SK-N-SH (cell line): ENCODE data around the gene SPATA21. TPM values are rescaled to one million over a fixed set of nuclear protein-coding genes. Genes with fewer than 3 reads are reported as not detected.

Experiments used
- CTCF ChIA-PET: fragments of 300-600, 350-600 bp; formaldehyde crosslinking; extraction: SDS; loops from one replicate; lab custom pipeline; 2021; lab: Yijun Ruan, JAX
- POLR2A ChIA-PET: fragments of 350-600 bp; sonication (Branson Sonifier 250); formaldehyde crosslinking; extraction: SDS; loops from one replicate; lab custom pipeline; 2020; ENCODE audit warnings: antibody characterized with exemption, inconsistent platforms; lab: Yijun Ruan, JAX
- DNase-seq: peaks from one replicate; pipeline ENCODE4 v3.0.0; 2012
- H2AFZ ChIP-seq: fragments of 200-600 bp; sonication (generic); 2 replicates; pipeline ENCODE4 v1.8.1; 2016; ENCODE audit warnings: antibody characterized with exemption, mild to moderate bottlenecking, low read depth
- H3F3A ChIP-seq: fragments of 200-600 bp; sonication (generic); replicated peaks from 2 replicates; pipeline ENCODE3; 2016; ENCODE audit warnings: antibody characterized with exemption, mild to moderate bottlenecking; ENCODE audit not compliant: insufficient read depth
- H3K27ac ChIP-seq, 2 experiments: fragments of 200-500 bp in 1 of 2; fragments of 200-600 bp in 1 of 2; sonication (Bioruptor generic) in 1 of 2; sonication (generic), shearing (Covaris generic) in 1 of 2; 2 replicates each; pipeline versions ENCODE4 v1.5.1 to v1.6.1; 2014 to 2016; ENCODE audit warnings: low read depth in 2 of 2, inconsistent platforms in 1 of 2, low read length in 1 of 2, mild to moderate bottlenecking in 1 of 2, mixed read lengths in 1 of 2
- H3K27me3 ChIP-seq: fragments of 200-600 bp; sonication (generic), shearing (Covaris generic); 2 replicates; pipeline ENCODE4 v1.6.1; 2016; ENCODE audit warnings: mixed run types; ENCODE audit not compliant: insufficient read depth
- H3K36me3 ChIP-seq, 2 experiments: fragments of 200-500 bp in 1 of 2; fragments of 200-600 bp in 1 of 2; sonication (Bioruptor generic) in 1 of 2; sonication (generic) in 1 of 2; replicated peaks in 1 of 2; 2 replicates each; pipeline versions ENCODE3 to v1.5.1; 2014 to 2016; ENCODE audit warnings: low read length in 1 of 2, mild to moderate bottlenecking in 1 of 2; ENCODE audit not compliant: insufficient read depth in 2 of 2, control insufficient read depth in 1 of 2
- H3K4me1 ChIP-seq, 2 experiments: fragments of 200-500 bp in 1 of 2; fragments of 200-600 bp in 1 of 2; sonication (Bioruptor generic) in 1 of 2; sonication (generic), shearing (Covaris generic) in 1 of 2; 2 replicates each; pipeline versions ENCODE4 v1.5.1 to v1.6.1; 2014 to 2016; ENCODE audit warnings: low read depth in 1 of 2, low read length in 1 of 2, mixed run types in 1 of 2; ENCODE audit not compliant: insufficient read depth in 2 of 2, control insufficient read depth in 1 of 2
- H3K4me2 ChIP-seq: fragments of 200-600 bp; sonication (generic), shearing (Covaris generic); 2 replicates; pipeline ENCODE4 v1.6.1; 2017; ENCODE audit warnings: mixed run types
- H3K4me3 ChIP-seq, 2 experiments: fragments of 200-500 bp in 1 of 2; fragments of 200-600 bp in 1 of 2; sonication (Bioruptor generic) in 1 of 2; sonication (generic), shearing (Covaris generic) in 1 of 2; 2 replicates each; pipeline versions ENCODE4 v1.5.1 to v1.8.1; 2014 to 2016; ENCODE audit warnings: low read depth in 2 of 2, inconsistent platforms in 1 of 2, low read length in 1 of 2, mild to moderate bottlenecking in 1 of 2, mixed read lengths in 1 of 2, moderate library complexity in 1 of 2
- H3K79me2 ChIP-seq: fragments of 200-600 bp; sonication (generic); 2 replicates; pipeline ENCODE4 v1.8.1; 2017; ENCODE audit warnings: mild to moderate bottlenecking; ENCODE audit not compliant: insufficient read depth
- H3K9ac ChIP-seq: fragments of 200-600 bp; sonication (generic); 2 replicates; pipeline ENCODE4 v1.6.1; 2017; ENCODE audit warnings: mixed run types
- H3K9me2 ChIP-seq: fragments of 200-600 bp; sonication (generic); 2 replicates; pipeline ENCODE4 v1.6.1; 2017; ENCODE audit warnings: mixed run types
- H3K9me3 ChIP-seq: fragments of 200-600 bp; sonication (generic); 2 replicates; pipeline ENCODE4 v1.6.1; 2017; ENCODE audit warnings: mixed run types, mild to moderate bottlenecking, moderate library complexity
- H4K20me1 ChIP-seq: fragments of 200-600 bp; sonication (generic); 2 replicates; pipeline ENCODE4 v1.6.1; 2017; ENCODE audit warnings: mild to moderate bottlenecking, mixed run types; ENCODE audit not compliant: insufficient read depth
- CTCF ChIP-seq: fragments of 200-600 bp; sonication (generic); IDR thresholded peaks from 2 replicates; pipeline ENCODE4 v1.6.1; 2017; ENCODE audit warnings: antibody characterized with exemption, mild to moderate bottlenecking, moderate library complexity
- ELF1 ChIP-seq: IDR thresholded peaks from 2 replicates; pipeline ENCODE4 v1.4.0; 2012
- GABPA ChIP-seq: IDR thresholded peaks from 2 replicates; pipeline ENCODE4 v1.4.0; 2012; ENCODE audit warnings: low read depth, mild to moderate bottlenecking
- IRF3 ChIP-seq: fragments of 150-350 bp; IDR thresholded peaks from 2 replicates; pipeline ENCODE4 v1.6.1; 2016; ENCODE audit warnings: mild to moderate bottlenecking, low read depth, low read length
- MEF2A ChIP-seq: IDR thresholded peaks from 2 replicates; pipeline ENCODE4 v1.4.0; 2012; ENCODE audit warnings: low read depth, borderline replicate concordance
- NFIC ChIP-seq: IDR thresholded peaks from 2 replicates; pipeline ENCODE4 v1.4.0; 2012; ENCODE audit warnings: borderline replicate concordance
- POLR2AphosphoS5 ChIP-seq: IDR thresholded peaks from 2 replicates; pipeline ENCODE4 v1.6.1; 2012; ENCODE audit warnings: low read depth, low read length
- REST ChIP-seq: IDR thresholded peaks from 2 replicates; pipeline ENCODE4 v1.6.1; 2012; ENCODE audit warnings: mild to moderate bottlenecking, low read depth, low read length, moderate library complexity
- RFX5 ChIP-seq: IDR thresholded peaks from 2 replicates; pipeline ENCODE4 v1.6.1; 2012; ENCODE audit warnings: mild to moderate bottlenecking, improper control_type of control experiment, low read length
- RXRA ChIP-seq: IDR thresholded peaks from 2 replicates; pipeline ENCODE4 v1.4.0; 2012; ENCODE audit warnings: low read depth, mild to moderate bottlenecking, borderline replicate concordance
- SMC3 ChIP-seq: IDR thresholded peaks from 2 replicates; pipeline ENCODE4 v1.6.1; 2012; ENCODE audit warnings: low read depth, low read length, improper control_type of control experiment
- TCF12 ChIP-seq: IDR thresholded peaks from 2 replicates; pipeline ENCODE4 v1.4.0; 2012
- TEAD4 ChIP-seq: IDR thresholded peaks from 2 replicates; pipeline ENCODE4 v1.4.0; 2012; ENCODE audit warnings: mild to moderate bottlenecking, borderline replicate concordance; ENCODE audit not compliant: insufficient read depth
- WGBS: methylation state at CpG from one replicate; pipeline ENCODE4 v1.1.6; 2017; ENCODE audit warnings: low lambda C conversion rate; 5-methylcytosine and 5-hydroxymethylcytosine counted together
- polyA plus RNA-seq, 3 experiments: library from polyadenylated mRNA; depleted of rRNA; stranded (reverse); fragments of >200 nt; gene quantifications; 2 replicates each; pipeline ENCODE4 v1.2.3, GENCODE V29; 2012

SPATA21 gene
- polyA plus RNA-seq, 1 of the 3 experiments (the other 2 are of a cell fraction), result 0.10 TPM

- TF ChIP-seq POLR2AphosphoS5, result peak; percentile 98
- peak; percentile 91 for TF ChIP-seq GABPA
- TF ChIP-seq MEF2A, result no peak
- no peak for TF ChIP-seq TEAD4
- 0 out of 2 replicates have a peak, but pooled peaks have one; percentile 46 for TF ChIP-seq RFX5
- TF ChIP-seq CTCF, result peak; percentile 77
- no peak for TF ChIP-seq RXRA
- no peak for TF ChIP-seq NFIC
- TF ChIP-seq IRF3, result no peak
Measured at GRCh38 chr1:16440470-16441281, 3.5 kb upstream of the SPATA21 start, which contains the start of gene NECAP2 (continued).

GRCh38 chr1:16440131-16440469, 2.9 kb upstream of the SPATA21 start:
- Histone ChIP-seq H3K4me2 (peak overlapping the region; percentile 77), H3K79me2 (peaks cover 46% of the 10 kb centered on the region), H3K9me2 (no peaks in the 10 kb centered on the region), H3K27ac (peak overlapping the region; percentile 60 to 73; a peak in 3 of 4 replicates), H3K9ac (peak overlapping the region; percentile 82; the same call in 1 of the 2 replicates), H4K20me1 (peaks cover 9% of the 10 kb centered on the region; the same call in 1 of the 2 replicates), H3K4me3 (peak overlapping the region; percentile 90 to 100; a peak in 3 of 4 replicates), H3K4me1 (peaks cover 3 to 6% of the 10 kb centered on the region in 2 experiments; a peak in 1 of 4 replicates), H3K9me3 (no peaks in the 10 kb centered on the region), H2AFZ (peak overlapping the region; percentile 99; the same call in 1 of the 2 replicates), H3K27me3 (no peaks in the 10 kb centered on the region), H3F3A (peaks cover 8% of the 10 kb centered on the region), H3K36me3 (peaks cover 20% of the 10 kb centered on the region in 2 experiments)
- TF ChIP-seq NFIC (no peak), SMC3 (no peak), ELF1 (no peak), TCF12 (no peak), REST (no peak)
- no peak for DNase-seq
- WGBS, result 71% methylated on average over 7 of the region's 7 CpGs
- ChIA-PET POLR2A (interaction anchor here (0.7 to 1.3 kb wide), 6 partner anchors 13 to 346 kb away, joined by 3 to 5 read pairs (median 4); partner anchors contain the start of gene FBXO42), CTCF (interaction anchor here (0.6 to 2.2 kb wide), 24 partner anchors 9 to 367 kb away, joined by 3 to 15 read pairs (median 4); partner anchors contain the start of genes FAM131C and NBPF1)
